H1 (cell line): ENCODE results near the gene CSF2. TPM values are rescaled to one million over a fixed set of nuclear protein-coding genes. Genes with fewer than 3 reads are reported as not detected.
A peak's percentile ranks its signal among the peaks of the same experiment; 100 is the strongest.

ENCODE experiments used
- CTCF ChIA-PET: fragments of 300-600 bp; sonication (Branson Sonifier 250); formaldehyde crosslinking; loops from one replicate; lab custom pipeline; 2021; ENCODE audit not compliant: partially characterized antibody; lab: Charles Lee
- POLR2A ChIA-PET: fragments of 300-600 bp; sonication (Branson Sonifier 250); formaldehyde crosslinking; loops from one replicate; lab custom pipeline; 2021; ENCODE audit warnings: inconsistent platforms; ENCODE audit not compliant: partially characterized antibody; lab: Charles Lee
- DNase-seq, 2 experiments: peaks; one replicate each; pipeline versions ENCODE4 v3.0.0 to v3.0.0-alpha.2; 2010 to 2022; ENCODE audit warnings: low spot score in 2 of 2, low read depth in 1 of 2, mixed read lengths in 1 of 2
- FAIRE-seq: peaks from 2 replicates; lab custom pipeline; 2011; peaks lifted over from hg19 to GRCh38; lab: Jason Lieb, UNC
- H2AFZ ChIP-seq: 2 replicates; pipeline ENCODE4 v1.8.1; 2012; ENCODE audit warnings: low read length, inconsistent platforms
- H2AK5ac ChIP-seq: 2 replicates; pipeline ENCODE4 v1.6.1; 2013; ENCODE audit warnings: low read depth, low read length
- H2BK120ac ChIP-seq: replicated peaks from 2 replicates; pipeline ENCODE3; 2013; ENCODE audit warnings: low read depth, low read length, inconsistent platforms
- H2BK12ac ChIP-seq: 2 replicates; pipeline ENCODE4 v1.6.1; 2013; ENCODE audit warnings: low read depth, low read length
- H2BK15ac ChIP-seq: 2 replicates; pipeline ENCODE4 v1.6.1; 2013; ENCODE audit warnings: low read length
- H2BK20ac ChIP-seq: 2 replicates; pipeline ENCODE4 v1.6.1; 2013; ENCODE audit warnings: low read length
- H2BK5ac ChIP-seq: 2 replicates; pipeline ENCODE4 v1.6.1; 2013; ENCODE audit warnings: low read depth, low read length
- H3K14ac ChIP-seq: 2 replicates; pipeline ENCODE4 v1.6.1; 2013; ENCODE audit warnings: inconsistent platforms; ENCODE audit not compliant: insufficient read length
- H3K18ac ChIP-seq: 2 replicates; pipeline ENCODE4 v1.6.1; 2013; ENCODE audit warnings: low read length; ENCODE audit errors: extremely low read depth
- H3K23ac ChIP-seq: 2 replicates; pipeline ENCODE4 v1.6.1; 2013; ENCODE audit warnings: inconsistent platforms; ENCODE audit not compliant: insufficient read length
- H3K23me2 ChIP-seq: 2 replicates; pipeline ENCODE4 v1.6.1; 2013; ENCODE audit warnings: low read depth, low read length
- H3K27ac ChIP-seq: 2 replicates; pipeline ENCODE4 v1.6.1; 2011; ENCODE audit warnings: low read depth, low read length, inconsistent platforms
- H3K27me3 ChIP-seq, 4 experiments: replicated peaks in 1 of 4; 1 replicate in 1 of 4; 2 replicates in 3 of 4; pipeline versions ENCODE4 v1.6.1 to v1.8.1; 2011 to 2013; ENCODE audit warnings: low read length in 3 of 4, mild to moderate bottlenecking in 3 of 4, inconsistent platforms in 2 of 4, mixed read lengths in 2 of 4, moderate library complexity in 1 of 4; ENCODE audit not compliant: control insufficient read depth in 3 of 4, insufficient read depth in 3 of 4; ENCODE audit errors: extremely low read depth in 1 of 4
- H3K36me3 ChIP-seq, 4 experiments: 2 replicates each; pipeline versions ENCODE4 v1.6.1 to v1.8.1; 2011 to 2013; ENCODE audit warnings: mild to moderate bottlenecking in 4 of 4, low read length in 3 of 4, moderate library complexity in 2 of 4, control low read depth in 1 of 4, inconsistent platforms in 1 of 4; ENCODE audit not compliant: insufficient read depth in 4 of 4, control insufficient read depth in 2 of 4
- H3K4ac ChIP-seq: replicated peaks from 2 replicates; pipeline ENCODE3; 2013; ENCODE audit warnings: low read length, low read depth, mixed read lengths, inconsistent platforms; ENCODE audit not compliant: insufficient read length
- H3K4me1 ChIP-seq, 4 experiments: replicated peaks in 1 of 4; 1 replicate in 1 of 4; 2 replicates in 3 of 4; pipeline versions ENCODE4 v1.6.1 to v1.8.1; 2011 to 2013; ENCODE audit warnings: low read length in 3 of 4, inconsistent platforms in 2 of 4, mixed read lengths in 1 of 4; ENCODE audit not compliant: insufficient read depth in 4 of 4, control insufficient read depth in 3 of 4
- H3K4me2 ChIP-seq, 2 experiments: 2 replicates each; pipeline versions ENCODE4 v1.6.1 to v1.8.1; 2011 to 2013; ENCODE audit warnings: low read depth in 2 of 2, low read length in 2 of 2, control low read depth in 1 of 2, inconsistent platforms in 1 of 2, mild to moderate bottlenecking in 1 of 2; ENCODE audit not compliant: insufficient read depth in 1 of 2
- H3K4me3 ChIP-seq, 4 experiments: fragments of 200-600, 300-600 bp in 1 of 4; sonication (generic), shearing (Covaris generic), sonication (Bioruptor Twin) in 1 of 4; 2 replicates each; pipeline versions ENCODE4 v1.5.1 to v1.8.1; 2011 to 2016; ENCODE audit warnings: low read length in 4 of 4, low read depth in 3 of 4, control low read depth in 2 of 4, inconsistent platforms in 2 of 4, mild to moderate bottlenecking in 2 of 4, mixed read lengths in 1 of 4, moderate library complexity in 1 of 4; ENCODE audit not compliant: insufficient read depth in 2 of 4; ENCODE audit errors: extremely low read depth in 1 of 4
- H3K56ac ChIP-seq: replicated peaks from 2 replicates; pipeline ENCODE3; 2013; ENCODE audit warnings: low read depth, mild to moderate bottlenecking, mixed read lengths, low read length, inconsistent platforms; ENCODE audit not compliant: insufficient read length
- H3K79me1 ChIP-seq: 2 replicates; pipeline ENCODE4 v1.6.1; 2013; ENCODE audit warnings: low read depth, low read length, control low read depth
- H3K79me2 ChIP-seq, 2 experiments: 2 replicates each; pipeline versions ENCODE4 v1.6.1 to v1.8.1; 2012 to 2013; ENCODE audit warnings: low read length in 2 of 2, mild to moderate bottlenecking in 2 of 2, inconsistent platforms in 1 of 2; ENCODE audit not compliant: insufficient read depth in 2 of 2, control insufficient read depth in 1 of 2
- H3K9ac ChIP-seq, 4 experiments: replicated peaks in 1 of 4; 1 replicate in 1 of 4; 2 replicates in 3 of 4; pipeline versions ENCODE4 v1.6.1 to v1.8.1; 2011 to 2013; ENCODE audit warnings: low read depth in 3 of 4, low read length in 3 of 4, control low read depth in 2 of 4, mild to moderate bottlenecking in 2 of 4, moderate library complexity in 2 of 4, inconsistent platforms in 1 of 4; ENCODE audit errors: extremely low read depth in 1 of 4
- H3K9me3 ChIP-seq, 2 experiments: 2 replicates each; pipeline versions ENCODE4 v1.6.1 to v1.8.1; 2012 to 2013; ENCODE audit warnings: mild to moderate bottlenecking in 2 of 2, moderate library complexity in 2 of 2, control low read depth in 1 of 2, inconsistent platforms in 1 of 2, low read depth in 1 of 2, low read length in 1 of 2, mixed read lengths in 1 of 2; ENCODE audit not compliant: insufficient read depth in 2 of 2
- H4K20me1 ChIP-seq, 2 experiments: replicated peaks in 1 of 2; 2 replicates each; pipeline versions ENCODE3 to v1.8.1; 2011 to 2013; ENCODE audit warnings: inconsistent platforms in 2 of 2, low read length in 2 of 2, mild to moderate bottlenecking in 1 of 2; ENCODE audit not compliant: insufficient read depth in 2 of 2, control insufficient read depth in 1 of 2
- H4K5ac ChIP-seq: 2 replicates; pipeline ENCODE4 v1.6.1; 2013; ENCODE audit warnings: low read length, low read depth, mixed read lengths, inconsistent platforms; ENCODE audit not compliant: insufficient read length
- H4K8ac ChIP-seq: 2 replicates; pipeline ENCODE4 v1.8.0; 2013; ENCODE audit warnings: mild to moderate bottlenecking, moderate library complexity, low read length, inconsistent platforms; ENCODE audit not compliant: insufficient read depth; ENCODE audit errors: extremely low read depth
- H4K91ac ChIP-seq: replicated peaks from 2 replicates; pipeline ENCODE3; 2013; ENCODE audit warnings: low read length, mixed read lengths, inconsistent platforms; ENCODE audit not compliant: insufficient read length
- ASH2L ChIP-seq: fragments of 200-600, 300-600 bp; sonication (generic); IDR thresholded peaks from one replicate; pipeline ENCODE4 v1.7.1; 2017; ENCODE audit warnings: low read length
- CBX8 ChIP-seq: fragments of 300-800, 300-1000 bp; sonication (generic); IDR thresholded peaks from 2 replicates; pipeline ENCODE4 v1.7.1; 2016; ENCODE audit warnings: low read depth, low read length, borderline replicate concordance
- CEBPB ChIP-seq: IDR thresholded peaks from 2 replicates; pipeline ENCODE4 v1.6.1; 2012; ENCODE audit warnings: low read depth, low read length
- CHD1 ChIP-seq: IDR thresholded peaks from 2 replicates; pipeline ENCODE4 v1.6.1; 2012; ENCODE audit warnings: low read depth, low read length, improper control_type of control experiment
- MAFK ChIP-seq: IDR thresholded peaks from 2 replicates; pipeline ENCODE4 v1.6.1; 2012; ENCODE audit warnings: low read depth, mild to moderate bottlenecking, improper control_type of control experiment, low read length
- RFX5 ChIP-seq: IDR thresholded peaks from 2 replicates; pipeline ENCODE4 v1.6.1; 2011; ENCODE audit warnings: low read depth, low read length, improper control_type of control experiment, borderline replicate concordance
- SIRT6 ChIP-seq: IDR thresholded peaks from one replicate; pipeline ENCODE4 v1.7.1; 2012; ENCODE audit warnings: low read length, inconsistent platforms
- SIX5 ChIP-seq: IDR thresholded peaks from 2 replicates; pipeline ENCODE4 v1.6.1; 2011; ENCODE audit warnings: mild to moderate bottlenecking, low read depth, low read length
- TAF7 ChIP-seq: optimal IDR thresholded peaks from 2 replicates; pipeline ENCODE3; 2011; ENCODE audit warnings: low read depth, mild to moderate bottlenecking, inconsistent platforms, low read length, moderate library complexity, borderline replicate concordance
- TEAD4 ChIP-seq: IDR thresholded peaks from 2 replicates; pipeline ENCODE4 v1.6.1; 2012; ENCODE audit warnings: low read depth, low read length, inconsistent platforms, mixed read lengths
- WGBS, 2 experiments: shearing (Covaris generic) in 1 of 2; methylation state at CpG; one replicate each; pipeline versions ENCODE4 v1.1.6 to v1.1.7; 2013 to 2015; ENCODE audit warnings: low lambda C conversion rate in 2 of 2, mixed read lengths in 2 of 2, inconsistent platforms in 1 of 2, low coverage in 1 of 2, missing lambda C conversion rate in 1 of 2; ENCODE audit not compliant: insufficient replicate concordance in 2 of 2, insufficient coverage in 1 of 2, insufficient read length in 1 of 2; ENCODE audit errors: extremely low coverage in 1 of 2, missing lambda C conversion rate in 1 of 2; 5-methylcytosine and 5-hydroxymethylcytosine counted together
- polyA plus RNA-seq, 7 experiments: library from polyadenylated mRNA; depleted of rRNA in 3 of 7; stranded (reverse) in 5 of 7; unstranded in 2 of 7; fragments of >200 nt in 5 of 7; fragments of 200-250 nt in 2 of 7; gene quantifications; 1 replicate in 5 of 7; 2 replicates in 1 of 7; 4 replicates in 1 of 7; pipeline versions ENCODE4 v1.2.1 to v1.2.3, GENCODE V29; 2011 to 2013; ENCODE audit warnings: missing spikeins in 2 of 7, mixed read lengths in 2 of 7
- total RNA-seq: library from RNA; stranded (reverse); fragmentation: NEBNext Ultra II Directional; extraction: Animal tissue kit (Norgen Biotek cat#: 25700); gene quantifications from 2 replicates; pipeline ENCODE4 v1.2.1, GENCODE V29; 2021

CSF2 gene
- total and polyA plus RNA-seq, 2 of the 8 experiments (the other 6 are each of a cell fraction or from before 2014, with no cell fraction given), result not detected

DNA sequence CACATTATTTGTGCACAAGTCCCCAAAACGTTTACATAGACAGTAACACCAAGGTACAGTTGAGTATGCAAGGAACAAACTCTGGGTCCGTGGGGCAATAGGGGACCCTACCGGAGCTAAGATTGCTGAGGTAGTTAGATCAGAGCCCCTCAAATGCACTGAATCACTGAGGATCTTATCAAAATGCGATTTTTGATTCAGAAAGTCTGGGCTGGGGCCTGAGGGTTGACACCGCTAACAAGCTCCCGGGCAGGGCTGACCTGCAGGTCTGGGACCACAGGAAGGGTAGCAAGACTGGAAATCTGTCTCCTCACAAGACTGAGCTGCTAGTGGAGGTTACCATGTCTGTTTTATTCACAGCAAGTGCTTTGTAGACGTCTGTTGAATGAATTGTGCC, 14.9 kb upstream of the CSF2 start:
- Histone ChIP-seq H3K79me1 (no peaks in the 10 kb centered on the region), H2BK120ac (no peak overlapping the region), H3K27ac (no peak overlapping the region), H4K8ac (no peak overlapping the region), H2AFZ (peak overlapping the region; percentile 59; the same call in 1 of the 2 replicates), H3K56ac (no peak overlapping the region), H3K18ac (no peak overlapping the region), H2BK5ac (no peak overlapping the region), H3K4me3 (no peak overlapping the region), H3K4me1 (no peaks in the 10 kb centered on the region; a peak in 1 of 7 replicates), H3K79me2 (no peaks in the 10 kb centered on the region), H3K14ac (no peak overlapping the region), H3K23me2 (no peaks in the 10 kb centered on the region), H2BK15ac (0 out of 2 replicates have a peak overlapping the region, but pooled peaks have one; percentile 83), H3K9ac (no peak overlapping the region), H3K4ac (no peak overlapping the region), H3K23ac (no peak overlapping the region), H3K4me2 (no peak overlapping the region), H3K36me3 (no peaks in the 10 kb centered on the region), H3K27me3 (no peaks in the 10 kb centered on the region), H4K91ac (no peak overlapping the region), H2BK12ac (no peak overlapping the region), H4K5ac (no peak overlapping the region), H3K9me3 (no peaks in the 10 kb centered on the region), H2BK20ac (no peak overlapping the region), H2AK5ac (no peak overlapping the region), H4K20me1 (no peaks in the 10 kb centered on the region)
- WGBS, 2 experiments, result 87% methylated on average over 7 of the region's 7 CpGs; no CpG with 5 or more reads in 1 of the 2 experiments
- no peak for TF ChIP-seq CHD1
- no peak for TF ChIP-seq MAFK
- no peak for TF ChIP-seq ASH2L
- no peak for TF ChIP-seq TEAD4
- TF ChIP-seq TAF7, result no peak
- TF ChIP-seq CBX8, result no peak
- no peak for TF ChIP-seq SIX5
- no peak for TF ChIP-seq SIRT6
- TF ChIP-seq CEBPB, result no peak
- no peak for TF ChIP-seq RFX5
- no peak for FAIRE-seq
- ChIA-PET POLR2A (no interaction called here), CTCF (interaction anchor here (0.5 to 2.0 kb wide), 6 partner anchors 51 to 469 kb away, joined by 3 to 7 read pairs (median 3); partner anchors contain the start of gene P4HA2)
- peak in 1 of 2 experiments; percentile 30 for DNase-seq
